ENCODE measurements around the gene SCFD2. TPM values are rescaled to one million over a fixed set of nuclear protein-coding genes. Genes with fewer than 3 reads are reported as not detected.
"Not testable (repeated sequence)": the region's sequence is repeated elsewhere in the genome, so short reads cannot be mapped to it uniquely, and the experiment has no call there.

The SCFD2 gene
- total RNA-seq, 1 donor from 2014 or later = 15.8 TPM

DNA sequence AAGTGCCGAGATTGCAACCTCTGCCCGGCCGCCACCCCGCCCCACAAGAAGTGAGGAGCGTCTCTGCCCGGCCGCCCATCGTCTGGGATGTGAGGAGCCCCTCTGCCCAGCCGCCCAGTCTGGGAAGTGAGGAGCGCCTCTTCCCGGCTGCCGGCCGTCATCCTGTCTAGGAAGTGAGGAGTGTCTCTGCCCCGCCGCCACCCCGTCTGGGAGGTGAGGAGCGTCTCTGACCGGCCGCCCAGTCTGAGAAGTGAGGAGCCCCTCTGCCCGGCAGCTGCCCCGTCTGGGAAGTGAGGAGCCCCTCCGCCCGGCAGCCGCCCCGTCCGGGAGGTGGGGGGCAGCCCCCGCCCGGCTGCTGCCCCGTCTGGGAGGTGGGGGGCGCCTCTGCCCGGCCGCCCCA lies 226.6 kb downstream of the SCFD2 start:
- DNase-seq (ENCODE audit: low spot score) = not testable (repeated sequence)

DNA sequence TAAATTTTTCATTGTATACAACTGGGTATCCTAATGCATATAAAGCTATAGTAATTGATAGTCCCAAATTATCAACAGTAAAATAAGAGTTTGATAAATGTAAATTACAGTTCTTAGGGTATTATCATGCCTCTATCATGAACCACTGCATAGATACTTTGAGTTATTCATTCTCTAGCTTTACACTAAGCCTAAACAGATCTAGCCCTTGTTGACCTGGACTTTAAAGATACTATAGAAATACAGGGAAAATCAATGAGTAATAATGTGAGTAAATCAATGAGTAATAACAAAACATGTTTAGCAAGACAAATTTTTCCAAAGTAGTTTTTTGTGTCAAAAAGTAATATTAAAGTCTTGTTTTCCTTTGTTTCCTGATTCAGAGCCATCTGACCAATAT lies 228.4 kb downstream of the SCFD2 start:
- no peak for DNase-seq (ENCODE audit: low spot score)

DNA sequence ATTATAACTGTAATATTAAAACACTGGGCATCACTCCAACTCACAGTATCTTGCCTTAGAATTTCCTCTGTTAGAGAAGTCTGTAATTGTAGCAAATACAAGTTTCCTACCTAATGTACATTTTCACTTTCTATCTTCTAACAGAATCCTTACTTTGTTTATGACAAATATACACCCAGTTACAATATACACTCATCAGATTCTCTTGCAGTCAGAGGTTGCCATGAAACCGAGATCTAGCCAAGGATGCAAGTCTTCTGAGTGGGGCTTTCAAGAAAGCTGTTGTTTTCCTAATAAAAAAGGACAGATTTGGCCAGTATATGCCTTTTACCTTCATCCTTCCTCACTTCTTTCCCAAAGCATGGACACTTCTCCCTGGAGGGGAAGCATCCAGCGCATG lies 228.9 kb downstream of the SCFD2 start:
- no peak for DNase-seq (ENCODE audit: low spot score)

DNA sequence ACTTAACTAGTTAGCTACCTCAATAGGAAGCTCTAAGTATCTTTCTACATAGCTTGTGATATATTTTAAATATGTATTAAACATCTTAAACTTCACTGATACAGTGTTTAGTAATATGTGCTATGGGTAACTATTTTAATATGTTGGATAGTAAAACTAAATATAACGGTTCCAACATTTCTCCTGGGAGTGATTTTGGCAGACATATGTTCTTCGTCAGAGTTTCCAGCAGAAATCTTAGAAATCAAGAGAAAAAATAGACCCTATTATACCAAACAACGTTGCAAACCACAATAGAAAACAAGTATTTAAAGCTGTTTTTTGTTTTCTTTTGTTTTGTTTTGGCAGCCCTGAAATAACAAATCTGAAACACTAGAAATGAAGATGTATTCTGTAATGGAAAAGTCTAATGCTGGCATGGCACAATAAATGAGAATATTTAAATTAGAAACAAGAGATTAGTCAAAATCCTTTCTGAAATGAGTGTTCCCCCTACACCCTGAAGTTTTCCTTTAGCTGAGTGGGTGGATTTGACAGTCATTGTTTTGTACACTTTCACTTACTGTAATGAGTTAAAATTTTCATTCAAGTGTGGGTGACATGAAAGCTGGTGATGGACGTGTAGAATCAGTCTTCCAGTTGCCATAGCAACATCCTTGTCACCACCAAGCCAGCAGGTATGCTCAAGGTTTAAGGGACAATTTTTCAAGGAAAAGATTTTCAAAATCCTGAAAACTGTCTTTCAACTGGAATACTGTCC lies 233.5 kb downstream of the SCFD2 start:
- no peak for DNase-seq (ENCODE audit: low spot score)

DNA sequence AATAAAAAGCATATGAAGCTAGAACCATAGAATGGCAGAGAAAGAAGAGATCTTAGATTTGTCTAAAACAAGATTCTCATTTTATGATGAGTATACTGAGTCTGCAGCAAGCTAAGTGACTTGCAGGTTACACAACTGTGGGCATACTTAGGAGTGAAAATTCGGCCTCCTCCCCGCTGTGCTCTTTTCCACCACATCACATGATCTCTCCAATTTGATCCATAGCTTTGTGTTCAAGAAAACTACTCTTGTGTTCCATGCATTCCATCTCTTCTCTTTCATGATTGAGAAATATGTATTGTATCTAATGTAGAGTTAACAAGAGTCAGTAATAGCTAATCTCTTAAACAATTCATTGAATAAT lies 234.3 kb downstream of the SCFD2 start:
- DNase-seq (ENCODE audit: low spot score) = no peak

DNA sequence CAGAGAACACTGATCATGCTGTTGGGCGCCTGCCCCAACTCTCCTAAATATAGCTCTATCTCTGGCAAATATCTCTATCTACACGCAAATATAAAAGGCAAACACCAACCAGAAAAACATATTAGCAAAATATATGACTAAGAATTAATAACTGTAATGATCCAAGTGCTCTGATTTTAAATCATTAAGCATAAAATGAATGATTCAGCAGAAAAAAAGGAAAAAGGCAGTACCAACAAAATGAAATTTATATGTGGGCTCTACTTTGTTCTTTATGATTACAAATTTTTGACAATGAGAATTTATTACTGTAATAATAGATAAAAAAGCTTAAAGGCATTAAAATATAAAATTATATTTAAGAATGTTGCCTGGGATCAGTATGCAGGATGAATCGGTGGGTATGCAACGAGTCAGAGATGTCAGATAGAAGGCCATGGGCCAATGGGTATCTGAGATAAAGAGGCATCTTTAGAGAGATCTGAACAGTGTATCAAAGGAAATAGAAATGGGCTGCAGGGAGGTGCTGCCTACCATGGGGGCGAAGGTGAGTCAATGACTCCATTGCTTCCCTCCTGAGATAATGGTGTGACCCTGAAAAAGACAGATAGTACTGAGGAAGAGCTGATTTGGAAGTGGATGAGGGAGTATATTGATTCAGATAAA lies 234.8 kb downstream of the SCFD2 start:
- DNase-seq (ENCODE audit: low spot score) = no peak

DNA sequence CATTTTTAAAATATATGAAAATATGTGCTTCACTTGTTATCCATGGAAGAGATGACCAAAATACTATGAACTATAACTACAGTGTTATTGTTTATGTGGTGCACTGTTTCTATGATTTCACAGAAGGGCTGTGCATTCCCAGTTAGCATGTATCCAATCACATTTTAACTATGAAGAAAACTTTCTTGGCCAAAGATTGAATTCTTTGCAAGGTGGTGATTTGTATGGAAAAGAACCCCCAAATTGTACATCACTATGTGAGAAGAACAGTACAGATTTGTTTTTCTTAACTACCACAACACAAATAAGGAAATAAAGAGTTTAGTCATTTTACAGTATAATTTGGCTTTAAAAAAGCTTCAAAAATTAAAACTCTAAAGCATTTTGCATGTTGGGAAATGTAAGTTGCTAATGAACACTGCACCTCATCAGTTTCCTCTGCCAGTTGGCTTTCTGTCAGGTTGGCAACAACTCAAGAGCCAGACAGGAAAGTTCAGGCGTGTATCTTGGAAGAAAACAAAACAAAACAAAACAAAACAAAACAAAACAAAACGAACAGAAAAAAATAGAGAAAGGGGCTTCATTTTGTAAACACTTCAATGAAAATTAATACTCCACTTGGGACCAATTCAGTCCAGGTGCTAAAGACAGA lies 237.0 kb downstream of the SCFD2 start:
- peak; percentile 19 for DNase-seq (ENCODE audit: low spot score)

DNA sequence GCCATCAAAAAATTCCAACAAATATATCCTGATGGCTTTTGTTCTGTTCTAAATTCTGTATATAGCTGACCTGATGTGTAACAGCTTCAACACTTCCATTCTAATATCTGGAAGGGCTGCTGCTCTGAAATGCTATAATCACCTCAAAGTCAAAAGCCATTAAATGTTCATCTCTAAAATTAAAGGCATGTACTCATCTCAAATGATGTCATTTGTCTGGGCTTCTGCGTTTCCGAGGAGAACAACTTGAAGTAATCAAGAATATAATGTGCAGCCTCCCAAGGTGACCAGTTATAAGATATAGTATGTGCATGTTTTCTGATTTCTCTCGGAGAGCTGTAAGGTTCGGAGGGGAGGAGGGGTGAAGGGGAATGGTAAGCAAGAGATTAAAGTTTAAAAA lies 237.6 kb downstream of the SCFD2 start:
- DNase-seq (ENCODE audit: low spot score) = no peak

DNA sequence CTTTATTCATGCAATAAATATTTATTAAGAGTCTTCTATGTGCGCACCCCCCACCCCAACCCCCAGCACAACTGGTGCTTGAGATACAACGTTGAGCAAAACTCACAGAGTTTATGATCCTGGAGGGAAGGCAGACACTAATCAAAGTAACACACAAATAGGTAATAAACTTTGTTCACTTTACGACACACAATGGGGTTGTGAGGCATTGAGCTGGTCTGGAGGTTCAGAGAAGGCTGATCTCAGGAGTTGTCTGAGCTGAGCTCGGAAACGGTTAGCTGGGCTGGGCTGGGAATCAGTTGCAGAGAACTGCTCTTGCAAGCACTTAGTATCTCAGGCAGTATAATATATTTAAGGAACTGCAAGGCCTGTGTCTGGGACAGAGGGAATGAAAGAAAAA lies 238.5 kb downstream of the SCFD2 start:
- DNase-seq (ENCODE audit: low spot score) = no peak

DNA sequence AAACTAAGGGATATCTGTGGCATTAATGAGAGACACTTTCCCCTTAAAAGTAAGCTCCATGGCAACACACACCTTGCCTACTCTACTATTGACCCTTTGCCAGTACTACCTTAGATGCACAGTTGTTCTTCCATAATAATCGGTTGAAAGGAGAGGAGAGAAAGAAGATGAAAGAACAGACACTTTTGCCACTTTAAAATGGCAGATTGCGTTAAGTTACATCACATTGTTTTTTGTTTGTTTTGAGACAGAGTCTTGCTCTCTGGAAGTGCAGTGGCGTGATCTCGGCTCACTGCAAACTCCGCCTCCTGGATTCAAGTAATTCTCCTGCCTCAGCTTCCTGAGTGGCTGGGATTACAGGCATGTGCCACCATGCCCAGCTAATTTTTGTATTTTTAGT lies 239.8 kb downstream of the SCFD2 start:
- DNase-seq (ENCODE audit: low spot score) = no peak

DNA sequence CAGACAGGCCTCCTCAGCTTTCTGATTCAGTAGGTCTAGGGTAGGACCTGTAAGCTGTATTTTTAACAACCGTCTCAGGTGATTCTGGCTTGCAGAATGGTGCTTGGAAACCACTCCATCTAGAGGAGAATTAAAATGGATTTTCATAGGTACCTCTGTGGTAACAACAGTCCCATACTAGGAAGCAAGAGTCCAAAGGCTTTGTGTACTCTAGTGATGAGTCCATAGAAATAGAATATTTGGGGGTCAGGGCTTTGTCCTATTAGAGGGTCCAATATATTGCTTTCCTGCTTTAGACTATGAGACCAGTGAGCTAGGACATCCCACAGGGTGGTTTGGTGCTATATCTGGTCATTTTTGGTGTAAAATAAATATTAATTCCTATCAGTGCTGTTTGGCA lies 242.0 kb downstream of the SCFD2 start:
- DNase-seq (ENCODE audit: low spot score) = no peak

DNA sequence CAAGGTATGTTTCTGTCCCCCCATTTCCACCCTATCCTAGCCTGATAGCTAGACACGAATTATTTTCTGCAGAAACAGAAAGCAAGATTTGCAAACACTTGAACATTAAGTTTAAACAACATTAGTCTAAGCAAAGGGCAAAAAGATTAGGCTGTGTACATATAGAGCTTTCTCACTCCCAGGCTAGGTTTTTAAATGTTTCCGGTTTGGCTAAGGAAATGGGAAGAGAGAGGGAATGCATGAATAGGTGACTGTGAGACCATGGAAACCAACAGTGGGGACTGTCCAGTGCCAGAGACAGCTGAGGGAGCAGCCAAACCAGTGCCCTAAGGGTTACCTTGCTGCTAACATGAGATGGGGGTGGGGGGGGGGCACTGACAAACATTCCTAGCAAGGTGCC lies 242.7 kb downstream of the SCFD2 start:
- DNase-seq (ENCODE audit: low spot score) = no peak

DNA sequence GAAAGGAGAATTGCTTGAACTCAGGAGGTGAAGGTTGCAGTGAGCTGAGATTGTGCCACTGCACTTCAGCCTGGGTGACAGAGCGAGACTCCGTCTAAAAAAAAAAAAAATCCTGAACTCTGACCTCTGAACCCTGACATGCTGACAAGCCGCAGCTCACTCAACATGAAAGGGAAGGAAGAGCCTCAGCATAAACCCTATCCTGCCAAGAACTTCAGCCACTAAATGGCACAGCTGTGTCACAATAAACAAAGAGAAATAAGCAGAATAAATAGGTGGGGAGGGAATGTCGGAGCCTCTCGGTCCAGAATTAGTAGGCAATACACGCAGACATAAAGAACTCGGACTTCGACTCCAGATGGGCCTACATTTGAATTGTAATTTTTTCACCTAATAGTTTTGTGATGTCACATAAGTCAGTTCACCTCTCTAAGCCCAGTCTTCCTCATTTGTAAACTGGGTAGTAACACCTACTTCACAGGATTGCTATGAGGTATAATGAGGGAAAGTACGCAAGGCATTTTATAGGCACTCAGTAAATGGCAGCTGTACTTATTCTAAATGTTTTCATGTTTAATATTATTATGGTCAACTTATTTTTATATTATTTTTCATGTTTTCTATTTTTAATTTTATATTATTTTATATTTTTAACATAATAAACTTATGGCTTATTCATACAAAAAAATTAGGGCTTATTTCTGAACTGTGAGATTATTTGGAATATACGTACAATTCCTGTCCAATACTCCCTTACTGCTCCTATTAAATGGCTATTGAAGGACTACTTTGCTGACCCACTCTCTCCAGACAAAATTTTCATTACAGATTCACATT lies 243.4 kb downstream of the SCFD2 start:
- no peak for DNase-seq (ENCODE audit: low spot score)

DNA sequence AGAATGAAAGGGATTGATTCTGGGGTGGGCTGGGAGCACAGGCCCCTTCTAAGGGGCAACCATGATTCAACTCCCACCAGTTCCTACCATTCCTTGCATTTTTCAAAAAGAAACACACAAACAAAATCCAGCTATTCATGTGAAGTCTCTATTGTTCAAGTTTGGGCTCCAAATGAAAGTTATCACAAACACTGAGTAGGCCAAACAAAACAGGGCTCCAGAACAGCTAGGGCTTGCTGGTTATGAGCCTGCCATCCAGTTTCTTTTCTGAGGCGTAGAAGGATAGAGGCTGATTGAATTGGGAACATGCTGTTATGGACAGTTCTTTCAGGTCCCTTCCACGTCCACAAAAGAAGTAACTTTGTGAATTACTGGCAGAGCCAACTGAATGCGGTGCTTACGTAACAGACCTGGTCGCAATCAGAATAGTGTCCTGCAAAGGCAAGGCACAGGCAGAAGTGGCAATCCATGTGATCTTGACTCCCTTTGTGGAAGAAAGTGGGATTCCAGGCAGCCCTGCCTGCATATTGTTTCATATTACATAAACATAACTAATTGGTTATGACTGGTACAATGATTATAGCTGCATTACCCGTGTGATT lies 244.5 kb downstream of the SCFD2 start:
- DNase-seq (ENCODE audit: low spot score) = no peak

DNA sequence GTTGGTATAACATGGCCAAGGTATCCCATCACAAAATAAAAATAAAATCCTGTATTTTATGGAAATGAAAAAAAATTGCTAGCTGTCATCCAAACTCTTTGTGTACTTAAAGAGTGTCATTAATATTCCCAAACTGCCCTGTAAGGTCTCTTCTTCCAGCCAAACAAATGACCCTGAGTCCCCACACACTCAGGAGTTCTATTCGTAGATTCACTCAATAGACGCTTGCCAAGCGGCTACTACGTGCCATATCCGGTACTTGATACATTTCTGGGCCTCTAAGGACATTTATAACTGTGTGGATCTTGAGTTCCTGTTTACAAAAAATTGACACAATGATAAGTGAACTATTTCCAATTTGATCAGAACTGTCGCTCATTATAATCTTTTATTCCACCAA lies 245.1 kb downstream of the SCFD2 start:
- no peak for DNase-seq (ENCODE audit: low spot score)

DNA sequence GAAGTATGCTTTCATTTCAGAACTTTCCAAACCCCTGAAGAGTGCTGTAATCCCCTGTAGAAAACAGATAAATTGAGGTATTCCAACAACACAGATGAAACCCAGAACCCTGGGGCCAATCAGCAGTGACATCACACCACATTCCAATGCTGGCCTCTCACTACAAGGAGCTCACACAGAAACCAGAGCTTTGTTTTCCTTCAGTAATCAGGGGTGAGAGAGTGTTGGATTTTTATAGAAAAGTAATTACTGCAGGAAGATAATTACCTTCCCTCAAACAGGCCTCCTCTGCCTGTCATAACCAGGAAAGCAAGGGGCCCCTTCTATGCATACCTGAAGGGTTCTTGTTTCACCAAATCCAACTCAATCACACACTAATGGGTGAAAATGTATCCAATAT lies 246.2 kb downstream of the SCFD2 start:
- peak; percentile 43 for DNase-seq (ENCODE audit: low spot score)

DNA sequence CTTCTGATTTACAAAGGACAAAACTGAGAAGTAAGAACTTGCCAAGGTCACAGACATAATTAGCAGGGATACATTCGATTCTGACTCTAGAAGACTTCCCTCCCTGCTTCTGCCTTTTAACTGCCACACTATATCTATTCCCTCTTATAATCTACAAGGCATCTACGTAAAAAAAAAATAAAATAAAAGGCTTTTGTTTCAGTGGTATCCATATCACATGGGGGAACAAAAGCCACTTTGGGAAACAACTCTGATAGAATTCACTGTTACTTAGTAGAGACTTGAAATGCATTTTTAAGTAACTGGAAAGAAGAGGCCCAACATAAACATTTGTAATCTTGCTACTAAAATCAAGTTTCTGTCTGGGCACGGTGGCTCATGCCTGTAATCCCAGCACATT lies 247.2 kb downstream of the SCFD2 start:
- no peak for DNase-seq (ENCODE audit: low spot score)

DNA sequence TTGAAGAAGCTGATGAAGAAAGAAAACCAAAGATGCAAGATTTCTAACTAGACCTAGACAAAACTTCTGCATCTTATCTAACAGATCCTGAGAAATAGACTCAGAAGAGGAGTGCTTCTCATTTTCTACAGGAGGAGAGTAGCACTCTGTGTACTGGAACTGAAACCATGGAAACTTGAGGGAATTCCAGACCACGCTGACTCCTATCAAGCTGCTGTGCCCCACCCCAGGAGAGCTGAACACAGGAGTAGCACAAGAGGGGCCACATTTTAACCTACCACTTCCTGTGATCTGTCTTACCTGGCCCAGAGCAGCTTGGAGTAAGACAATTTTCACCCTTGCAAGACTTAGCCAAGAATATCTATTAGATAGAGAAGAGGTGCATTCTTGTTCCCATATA lies 248.9 kb downstream of the SCFD2 start:
- no peak for DNase-seq (ENCODE audit: low spot score)

DNA sequence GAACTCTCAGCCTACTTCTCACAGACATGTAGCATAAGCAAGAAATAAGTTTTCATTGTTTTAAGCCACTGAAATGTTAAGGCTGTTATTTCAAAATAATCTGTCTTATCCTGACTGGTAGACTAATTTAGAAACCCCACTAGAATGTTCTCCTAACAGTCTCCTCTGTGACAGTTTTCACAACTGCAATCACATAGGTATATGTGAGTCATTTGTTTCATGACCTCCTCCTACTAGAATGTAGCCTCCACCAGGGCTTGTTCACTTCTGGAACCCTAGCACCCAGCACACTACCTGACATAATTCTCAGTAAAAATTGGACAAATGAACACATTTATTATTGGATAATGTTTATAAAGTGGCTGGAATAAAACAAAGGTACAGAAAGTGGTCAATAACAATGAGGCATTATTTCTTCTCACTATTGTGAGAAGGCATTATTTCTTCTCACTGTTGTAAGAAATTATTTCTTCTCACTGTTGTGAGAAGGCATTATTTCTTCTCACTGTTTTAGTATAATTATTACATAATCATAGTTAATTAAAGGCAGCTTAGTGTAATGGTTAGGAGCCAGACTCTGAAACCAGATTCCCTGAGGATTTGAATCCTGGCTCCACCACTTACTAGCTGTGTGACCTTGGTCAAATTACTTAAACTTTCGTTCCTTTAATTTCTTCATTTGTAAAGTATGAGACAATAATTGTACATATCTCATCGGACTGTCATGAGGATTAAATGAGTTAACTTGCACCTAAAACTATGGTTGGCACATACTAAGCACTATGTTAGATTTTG lies 252.2 kb downstream of the SCFD2 start:
- DNase-seq (ENCODE audit: low spot score) = no peak

DNA sequence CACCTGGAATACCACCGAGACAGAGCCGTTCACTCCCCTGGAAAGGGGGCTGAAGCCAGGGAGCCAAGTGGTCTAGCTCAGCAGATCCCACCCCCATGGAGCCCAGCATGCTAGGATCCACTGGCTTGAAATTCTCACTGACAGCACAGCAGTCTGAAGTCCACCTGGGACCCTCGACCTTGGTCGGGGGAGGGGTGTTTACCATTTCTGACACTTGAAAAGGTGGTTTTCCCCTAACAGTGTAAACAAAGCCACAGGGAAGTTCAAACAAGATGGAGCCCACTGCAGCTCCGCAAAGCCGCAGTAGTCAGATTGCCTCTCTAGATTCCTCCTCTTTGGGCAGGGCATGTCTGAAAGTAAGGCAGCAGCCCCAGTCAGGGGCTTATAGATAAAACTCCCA lies 260.5 kb downstream of the SCFD2 start:
- no peak for DNase-seq (ENCODE audit: low spot score)

DNA sequence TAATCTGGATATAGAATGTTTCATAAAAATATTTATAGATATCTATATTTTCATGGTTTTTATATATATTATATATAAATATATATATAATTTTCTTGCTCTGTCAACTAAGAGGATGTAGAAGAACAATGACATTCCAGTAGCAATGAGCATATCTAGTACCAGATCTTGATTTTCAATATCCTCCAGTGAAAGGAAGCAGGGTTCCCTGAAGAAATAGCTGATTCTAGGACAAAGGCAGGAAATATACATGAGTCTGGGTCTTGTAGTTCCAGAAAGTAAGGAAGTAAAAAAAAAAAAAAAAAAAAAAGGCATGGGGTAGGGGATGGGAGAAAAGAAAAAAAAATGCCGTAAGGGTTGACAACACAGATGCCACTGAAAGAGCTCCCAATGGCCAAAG lies 262.4 kb downstream of the SCFD2 start:
- DNase-seq (ENCODE audit: low spot score) = no peak
